UCSD-AML1 (cell line): ENCODE data around the gene SPRR5.
A peak's percentile ranks its signal among the peaks of the same experiment; 100 is the strongest.

Experiments used
- DNase-seq: peaks from one replicate; lab custom pipeline; 2025; ENCODE audit not compliant: unreplicated experiment; lab: John Stamatoyannopoulos, UW

Gene SPRR5

DNA sequence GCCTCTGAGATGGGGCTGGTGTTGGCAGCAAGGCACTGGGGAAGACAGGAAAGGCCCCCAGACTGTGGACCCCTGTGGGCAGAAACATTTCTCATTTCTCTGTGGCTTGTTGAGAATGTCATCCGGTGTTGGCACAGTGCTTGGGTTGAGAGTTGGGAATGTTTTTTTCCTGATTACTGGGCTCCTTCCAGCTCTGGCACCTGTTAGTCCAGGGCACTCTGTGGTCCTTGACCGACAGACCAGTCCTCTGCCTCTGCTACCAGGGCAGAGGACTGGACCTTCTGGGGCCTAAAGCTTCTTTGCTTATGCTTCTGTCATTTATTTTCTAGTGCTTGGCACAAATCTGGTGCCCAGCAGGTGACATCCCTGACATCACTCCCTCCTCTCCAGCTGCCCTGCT lies 4.8 kb upstream of the SPRR5 start:
- no peak for DNase-seq

- no peak for DNase-seq
These were observed 758 bp upstream of the SPRR5 start for GRCh38 chr1:152946248-152946647.

- DNase-seq, result no peak
These were observed 4.7 kb downstream of the SPRR5 start for GRCh38 chr1:152951711-152952110.

DNA sequence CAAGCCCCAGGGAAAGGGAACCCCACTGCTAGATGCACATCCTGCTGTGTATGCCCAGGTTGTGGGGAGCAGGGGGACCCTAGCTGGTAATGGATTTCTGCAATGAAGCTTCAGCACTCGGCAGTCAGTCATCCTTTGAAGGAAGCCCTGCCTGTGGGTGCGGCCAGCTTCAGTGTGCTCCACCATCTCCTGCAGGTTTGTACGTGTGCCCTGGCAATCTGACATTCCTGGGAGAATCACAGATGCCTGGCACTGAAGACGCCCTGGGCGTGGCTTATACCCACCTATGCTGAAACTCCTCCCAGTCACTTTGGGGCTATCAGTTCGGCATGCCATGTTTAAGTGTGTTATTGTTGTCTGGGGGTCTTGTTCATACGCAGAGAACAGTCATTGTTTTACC lies 6.8 kb downstream of the SPRR5 start:
- no peak for DNase-seq

- DNase-seq, result no peak
These were observed 7.4 kb downstream of the SPRR5 start for GRCh38 chr1:152954436-152954835.

DNA sequence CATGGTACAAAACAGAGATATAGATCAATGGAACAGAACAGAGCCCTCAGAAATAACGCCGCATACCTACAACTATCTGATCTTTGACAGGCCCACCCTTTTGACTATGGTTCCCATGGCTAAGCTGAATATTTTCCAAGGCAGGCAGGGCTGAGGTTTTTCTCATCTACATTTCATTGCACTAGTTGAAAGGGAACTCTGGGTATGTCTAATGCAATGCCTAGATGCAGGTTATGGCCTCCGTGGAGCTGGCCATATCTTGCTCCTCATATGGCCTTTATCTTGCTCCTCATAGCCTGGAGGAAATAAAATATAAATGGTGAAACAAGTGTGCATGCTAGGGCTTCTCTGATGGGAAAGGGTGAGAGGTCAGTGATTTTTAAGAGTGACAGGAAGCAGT lies 10.6 kb downstream of the SPRR5 start:
- no peak for DNase-seq

- DNase-seq, result no peak
These were observed 12.3 kb downstream of the SPRR5 start for GRCh38 chr1:152959273-152959672.

DNA sequence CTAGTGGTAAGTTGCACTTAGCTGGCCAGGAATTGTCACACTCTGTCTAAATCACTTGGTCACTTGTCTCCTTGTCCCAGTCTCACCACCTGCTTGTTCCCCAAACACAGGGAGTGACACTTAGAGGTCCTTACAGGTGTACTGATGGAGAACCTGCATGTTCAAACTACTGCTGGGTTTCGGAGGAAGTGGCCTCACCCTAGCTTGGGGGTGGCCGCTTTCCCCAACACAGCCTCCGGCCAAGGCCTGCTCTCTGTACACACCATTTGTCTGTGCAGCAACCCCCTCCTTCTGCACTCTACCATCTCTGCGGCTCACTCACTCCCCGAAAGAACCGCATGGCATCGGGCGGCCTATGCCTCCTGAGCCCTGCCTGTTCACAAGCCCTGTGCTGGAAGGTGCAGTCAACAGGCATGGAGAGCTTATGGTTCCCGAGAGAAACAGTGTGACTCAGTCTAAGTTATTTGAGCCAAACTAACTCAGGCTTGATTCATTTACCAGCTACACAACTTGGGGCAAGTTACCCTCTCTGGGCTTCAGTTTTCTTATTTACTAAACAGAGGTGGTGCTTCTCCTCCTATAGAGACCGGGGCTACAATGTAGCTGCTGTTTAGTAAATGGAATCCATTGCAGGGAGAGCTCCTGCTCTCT lies 12.9 kb downstream of the SPRR5 start:
- no peak for DNase-seq

GRCh38 chr1:152960452-152961044 lies 13.5 kb downstream of the SPRR5 start:
- peak; percentile 33 for DNase-seq

GRCh38 chr1:152961226-152961891 lies 14.4 kb downstream of the SPRR5 start:
- DNase-seq, result no peak

- DNase-seq, result no peak
These were observed 15.9 kb downstream of the SPRR5 start for GRCh38 chr1:152962876-152963415.

DNA sequence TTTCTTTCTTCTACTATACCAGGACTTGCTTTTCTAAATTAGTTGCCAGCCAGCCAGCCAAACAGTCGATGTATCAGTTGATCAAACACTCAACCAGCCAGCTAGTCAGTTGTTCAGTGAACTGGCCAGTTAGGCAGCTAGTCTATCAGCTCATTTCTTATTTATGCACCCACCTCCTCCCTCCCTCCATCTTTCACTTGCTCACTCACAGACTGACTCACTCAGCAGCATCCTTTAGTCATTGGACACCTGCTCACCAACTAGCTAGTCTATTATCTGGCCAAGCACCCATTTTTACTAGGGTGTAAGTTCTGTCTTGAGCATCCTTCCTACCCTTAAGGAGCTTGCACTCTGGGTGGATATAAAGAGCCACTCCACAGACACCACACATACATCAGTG lies 17.5 kb downstream of the SPRR5 start:
- DNase-seq, result no peak

DNA sequence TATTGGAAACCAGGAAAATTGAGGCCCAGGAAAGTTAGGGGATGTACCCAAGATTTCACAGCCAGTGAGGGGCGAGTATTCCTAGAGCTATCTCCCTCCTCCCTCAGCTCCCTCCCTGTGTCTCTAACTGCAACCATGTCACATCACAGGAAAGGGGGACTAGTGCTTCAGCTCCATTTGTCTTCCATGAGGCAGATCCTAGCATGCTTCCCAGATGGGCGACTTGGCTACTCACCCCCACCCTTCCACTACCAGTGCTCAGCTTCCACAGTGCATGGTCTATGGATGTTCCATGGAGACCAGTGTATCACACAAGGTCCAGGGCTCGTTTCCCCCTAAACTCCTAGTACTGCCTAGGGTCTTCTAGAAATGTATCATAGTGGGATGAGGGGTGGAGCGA lies 18.8 kb downstream of the SPRR5 start:
- no peak for DNase-seq

DNA sequence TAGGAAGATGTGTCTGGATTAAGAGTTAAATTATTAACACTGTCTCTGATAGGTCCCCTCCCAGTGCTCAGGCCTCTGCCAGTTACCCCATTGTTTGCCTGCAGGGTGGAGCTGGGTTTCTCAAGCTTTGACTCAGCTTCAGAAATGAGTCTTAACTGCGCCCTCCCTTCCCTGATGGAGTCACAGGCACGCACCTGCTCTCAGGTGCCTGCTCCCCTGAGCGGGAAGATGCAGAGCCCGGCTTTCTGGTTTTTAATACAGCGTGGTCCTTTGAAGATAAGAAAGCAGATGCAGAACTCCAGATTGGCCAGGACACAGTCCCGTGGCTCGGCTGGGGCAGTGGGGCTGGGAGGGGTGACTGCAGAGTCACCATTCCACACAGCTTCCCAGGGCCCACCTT lies 20.2 kb downstream of the SPRR5 start:
- DNase-seq, result no peak

GRCh38 chr1:152968248-152968647 lies 21.2 kb downstream of the SPRR5 start:
- no peak for DNase-seq

- no peak for DNase-seq
These were observed 22.0 kb downstream of the SPRR5 start for GRCh38 chr1:152969036-152969435.

- no peak for DNase-seq
These were observed 23.5 kb downstream of the SPRR5 start, which contains the start of gene SPRR4 for GRCh38 chr1:152970495-152970894. Gene SPRR4, plus strand, starts transcription at chr1:152970648. Its CDS starts 1,243 bp downstream, at chr1:152971891.

DNA sequence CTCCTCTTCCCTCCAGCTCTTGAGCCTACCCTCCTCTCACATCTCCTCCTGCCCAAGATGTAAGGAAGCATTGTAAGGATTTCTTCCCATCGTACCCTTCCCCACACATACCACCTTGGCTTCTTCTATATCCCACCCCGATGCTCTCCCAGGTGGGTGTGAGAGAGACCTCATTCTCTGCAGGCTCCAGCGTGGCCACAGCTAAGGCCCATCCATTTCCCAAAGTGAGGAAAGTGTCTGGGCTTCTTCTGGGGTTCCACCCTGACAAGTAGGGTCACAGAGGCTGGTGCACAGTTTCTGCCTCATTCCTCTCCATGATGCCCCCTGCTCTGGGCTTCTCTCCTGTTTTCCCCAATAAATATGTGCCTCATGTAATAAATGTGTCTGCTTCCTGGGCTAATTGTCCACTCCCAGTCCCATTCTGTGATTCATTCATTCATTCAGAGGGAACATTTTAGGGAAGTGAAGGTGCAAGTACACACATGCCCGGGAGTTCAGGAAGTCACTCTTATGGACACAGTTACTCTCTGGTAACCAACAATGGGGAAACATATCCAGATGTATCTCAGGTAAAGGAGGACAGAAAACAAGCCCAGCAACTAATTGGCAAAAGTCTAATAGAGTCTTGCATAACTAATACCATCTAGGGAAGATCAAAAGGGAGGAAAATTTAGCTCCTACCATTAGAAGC lies 25.3 kb downstream of the SPRR5 start:
- DNase-seq, result no peak

- DNase-seq, result no peak
These were observed 29.7 kb downstream of the SPRR5 start for GRCh38 chr1:152976688-152977087.

GRCh38 chr1:152977614-152978013 lies 30.6 kb downstream of the SPRR5 start:
- DNase-seq, result no peak

DNA sequence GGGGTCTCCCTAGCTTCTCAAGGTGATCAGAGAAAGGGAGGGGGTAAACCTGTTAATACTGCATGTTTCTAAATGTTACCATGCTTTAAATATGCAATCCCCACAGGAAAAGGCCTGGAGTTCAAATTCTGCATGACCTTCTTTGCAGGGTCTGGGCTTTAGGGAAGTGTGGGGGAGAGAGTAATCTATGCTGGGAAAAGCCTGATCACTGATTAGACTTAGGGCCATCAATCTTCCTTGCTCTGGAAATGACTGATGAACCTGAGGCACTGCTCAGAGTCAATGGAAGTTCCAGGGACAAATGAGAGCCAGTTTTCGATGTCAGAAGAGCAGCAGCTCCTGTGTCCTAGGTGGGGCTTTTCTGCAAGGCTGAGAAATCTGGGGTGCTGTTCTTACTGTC lies 33.7 kb downstream of the SPRR5 start:
- no peak for DNase-seq
